Choroid plexus epithelial cell (primary cell): Measurements from ENCODE around the gene TRIM22.

Experiments used
- DNase-seq: peaks from one replicate; pipeline ENCODE4 v3.0.0-alpha.2; 2010; ENCODE audit warnings: low read depth
- H3K4me3 ChIP-seq: 2 replicates; pipeline ENCODE4 v1.5.1; 2011; ENCODE audit warnings: low read depth, mild to moderate bottlenecking, control low read depth, low read length, moderate library complexity
- CTCF ChIP-seq: conservative IDR thresholded peaks from 2 replicates; pipeline ENCODE4 v1.5.1; 2011; ENCODE audit warnings: low read depth, mild to moderate bottlenecking, control low read depth, inconsistent platforms, low read length, moderate library complexity

TRIM22 gene

DNA sequence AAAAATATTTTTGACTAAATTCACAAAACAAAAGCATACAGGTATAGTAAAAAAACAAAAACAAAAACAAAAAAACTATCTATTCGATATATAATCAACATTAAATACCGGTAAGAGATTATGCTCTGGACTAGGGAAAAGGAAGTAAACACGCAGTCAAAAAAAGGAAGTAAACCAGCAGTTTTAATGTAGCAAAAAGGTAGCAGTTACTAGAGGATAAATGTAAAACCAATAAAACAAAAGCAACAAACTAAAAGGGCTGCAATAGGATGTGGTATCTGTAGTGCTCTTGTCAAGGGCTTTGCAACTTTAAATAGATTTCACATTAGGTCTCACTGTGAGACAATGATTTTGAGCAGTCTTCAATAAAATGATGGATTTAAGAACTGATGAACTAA, 2.4 kb downstream of the TRIM22 start:
- no peak overlapping the region for H3K4me3 ChIP-seq
- TF ChIP-seq CTCF = no peak
- DNase-seq = no peak

- no peak for TF ChIP-seq CTCF
- H3K4me3 ChIP-seq = no peak overlapping the region
- no peak for DNase-seq
Observed at GRCh38 chr11:5694642-5695041, 5.1 kb downstream of the TRIM22 start.

- no peak overlapping the region for H3K4me3 ChIP-seq
Observed at GRCh38 chr11:5695580-5695979, 6.0 kb downstream of the TRIM22 start.

GRCh38 chr11:5696210-5696609, 6.6 kb downstream of the TRIM22 start:
- no peak for TF ChIP-seq CTCF
- peak; percentile 37 for DNase-seq

More at GRCh38 chr11:5695580-5695979, 6.0 kb downstream of the TRIM22 start:
- TF ChIP-seq CTCF = no peak
- DNase-seq = no peak

DNA sequence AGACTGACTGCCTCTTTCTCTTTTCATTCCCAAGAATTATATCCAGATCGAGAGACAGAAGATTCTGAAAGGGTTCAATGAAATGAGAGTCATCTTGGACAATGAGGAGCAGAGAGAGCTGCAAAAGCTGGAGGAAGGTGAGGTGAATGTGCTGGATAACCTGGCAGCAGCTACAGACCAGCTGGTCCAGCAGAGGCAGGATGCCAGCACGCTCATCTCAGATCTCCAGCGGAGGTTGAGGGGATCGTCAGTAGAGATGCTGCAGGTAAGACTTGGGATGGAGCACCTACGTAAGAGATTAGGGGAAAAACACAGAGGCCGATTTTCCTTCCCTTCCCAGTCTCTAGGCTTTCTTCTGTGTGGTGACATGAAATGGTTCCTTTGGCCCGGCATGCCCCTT, 8.7 kb downstream of the TRIM22 start:
- no peak overlapping the region for H3K4me3 ChIP-seq
- DNase-seq = no peak
- no peak for TF ChIP-seq CTCF

More at GRCh38 chr11:5696210-5696609, 6.6 kb downstream of the TRIM22 start:
- H3K4me3 ChIP-seq = no peak overlapping the region

- H3K4me3 ChIP-seq = no peak overlapping the region
- no peak for TF ChIP-seq CTCF
- DNase-seq = no peak
Observed at GRCh38 chr11:5700421-5701054, 10.9 kb downstream of the TRIM22 start.

GRCh38 chr11:5701055-5701577, 11.5 kb downstream of the TRIM22 start:
- H3K4me3 ChIP-seq = no peak overlapping the region
- TF ChIP-seq CTCF = no peak
- DNase-seq = no peak
